ENCODE results near the gene ARFGAP1.

- TF ChIP-seq POLR2A (IDR thresholded peaks at IDR 0.05), result no peak
- TF ChIP-seq, protein P1, sequence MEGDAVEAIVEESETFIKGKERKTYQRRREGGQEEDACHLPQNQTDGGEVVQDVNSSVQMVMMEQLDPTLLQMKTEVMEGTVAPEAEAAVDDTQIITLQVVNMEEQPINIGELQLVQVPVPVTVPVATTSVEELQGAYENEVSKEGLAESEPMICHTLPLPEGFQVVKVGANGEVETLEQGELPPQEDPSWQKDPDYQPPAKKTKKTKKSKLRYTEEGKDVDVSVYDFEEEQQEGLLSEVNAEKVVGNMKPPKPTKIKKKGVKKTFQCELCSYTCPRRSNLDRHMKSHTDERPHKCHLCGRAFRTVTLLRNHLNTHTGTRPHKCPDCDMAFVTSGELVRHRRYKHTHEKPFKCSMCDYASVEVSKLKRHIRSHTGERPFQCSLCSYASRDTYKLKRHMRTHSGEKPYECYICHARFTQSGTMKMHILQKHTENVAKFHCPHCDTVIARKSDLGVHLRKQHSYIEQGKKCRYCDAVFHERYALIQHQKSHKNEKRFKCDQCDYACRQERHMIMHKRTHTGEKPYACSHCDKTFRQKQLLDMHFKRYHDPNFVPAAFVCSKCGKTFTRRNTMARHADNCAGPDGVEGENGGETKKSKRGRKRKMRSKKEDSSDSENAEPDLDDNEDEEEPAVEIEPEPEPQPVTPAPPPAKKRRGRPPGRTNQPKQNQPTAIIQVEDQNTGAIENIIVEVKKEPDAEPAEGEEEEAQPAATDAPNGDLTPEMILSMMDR (IDR thresholded peaks at IDR 0.05), result no peak
- TF ChIP-seq POLR2AphosphoS5 (IDR thresholded peaks at IDR 0.05; ENCODE audit: insufficient read depth in 1 of 2, low read depth in 1 of 2), result no peak
Observed at GRCh38 chr20:63317601-63318291, 45.1 kb downstream of the ARFGAP1 start.

Data from vagina (tissue), 2 donors.